ENCODE data around the gene CLTCL1. TPM values are rescaled to one million over a fixed set of nuclear protein-coding genes. Genes with fewer than 3 reads are reported as not detected.

Gene CLTCL1
- total RNA-seq, 1 experiment from 2014 or later, result 11.9 TPM

- no peak for TF ChIP-seq CTCF (IDR thresholded peaks at IDR 0.05)
- no peak for TF ChIP-seq SIN3A (IDR thresholded peaks at IDR 0.05; ENCODE audit: borderline replicate concordance, insufficient read depth, low read depth, low read length)
- TF ChIP-seq POLR2AphosphoS5 (IDR thresholded peaks at IDR 0.05; ENCODE audit: low read depth, low read length), result no peak
- TF ChIP-seq TCF7L2 (IDR thresholded peaks at IDR 0.05; ENCODE audit: low read depth, low read length), result no peak
- no peak for TF ChIP-seq REST (IDR thresholded peaks at IDR 0.05; ENCODE audit: insufficient read depth in 1 of 2, low read depth in 2 of 2, low read length in 1 of 2)
- H3K27me3 ChIP-seq (ENCODE audit: control insufficient read depth, insufficient read depth, low read length), result no peaks in the 10 kb centered on the region
- intact Hi-C loops (cut with micrococcal nuclease; ENCODE audit: unreplicated experiment), result no loop called here
- in situ Hi-C loops (cut with HindIII; ENCODE audit: low pct_unique_long_range_greater_than_20kb, low sequenced_read_pairs), result no loop called here
- peaks cover 45% of the 10 kb centered on the region for H3K4me1 ChIP-seq (ENCODE audit: control insufficient read depth, insufficient read depth, low read length)
- ChIA-PET POLR2A (no interaction called here), CTCF (no interaction called here)
- peak overlapping the region; percentile 87 for H3K27ac ChIP-seq (ENCODE audit: low read length)
- H3K4me3 ChIP-seq (ENCODE audit: low read depth in 2 of 2, low read length in 2 of 2), result no peak overlapping the region
- BruUV-seq (replicated peaks), result no TSS peak
- no peak for DNase-seq (ENCODE audit: low read depth, low spot score)
- no peaks in the 10 kb centered on the region for H3K9me3 ChIP-seq (ENCODE audit: control insufficient read depth, insufficient read depth, low read depth, low read length)
- no peaks in the 10 kb centered on the region; the same call in 1 of the 2 replicates for H3K36me3 ChIP-seq (ENCODE audit: control insufficient read depth, insufficient read depth, low read length)
- ATAC-seq, result no peak
These were observed 115.8 kb downstream of the CLTCL1 start for GRCh38 chr22:19175602-19176174.

DNA sequence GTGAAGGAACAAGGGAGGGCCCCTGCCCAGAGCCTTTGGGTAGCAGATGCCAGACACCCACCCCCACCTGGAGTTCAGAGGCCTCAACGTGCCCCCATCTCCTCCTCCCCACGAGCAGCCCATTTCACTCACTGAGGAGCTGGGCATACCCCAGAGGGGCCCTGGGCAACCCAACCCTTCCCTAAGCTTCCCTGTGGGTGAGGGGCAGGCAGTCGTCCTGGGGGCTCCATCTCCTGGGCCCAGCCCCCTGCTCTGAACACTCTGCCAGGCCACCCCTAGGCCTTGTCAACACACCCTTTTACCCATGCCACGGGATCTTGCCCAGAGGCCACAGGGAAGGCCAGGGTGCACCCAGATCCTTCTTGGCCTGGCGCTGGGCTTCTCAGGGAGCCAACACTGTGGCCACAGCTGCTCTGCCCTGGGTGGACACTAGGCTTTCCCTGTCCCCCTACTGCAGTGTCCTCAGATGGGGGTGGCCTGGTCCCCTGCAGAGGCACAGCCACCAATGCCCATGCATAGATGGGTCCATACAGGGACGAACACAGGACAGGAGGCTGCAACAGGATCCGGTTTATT is 116.4 kb downstream of the CLTCL1 start:
- Histone ChIP-seq H3K4me3 (ENCODE audit: low read depth in 2 of 2, low read length in 2 of 2) (no peak overlapping the region), H3K4me1 (ENCODE audit: control insufficient read depth, insufficient read depth, low read length) (peaks cover 48% of the 10 kb centered on the region), H3K27ac (ENCODE audit: low read length) (peak overlapping the region; percentile 87), H3K9me3 (ENCODE audit: control insufficient read depth, insufficient read depth, low read depth, low read length) (no peaks in the 10 kb centered on the region), H3K27me3 (ENCODE audit: control insufficient read depth, insufficient read depth, low read length) (no peaks in the 10 kb centered on the region), H3K36me3 (ENCODE audit: control insufficient read depth, insufficient read depth, low read length) (no peaks in the 10 kb centered on the region; the same call in 1 of the 2 replicates)
- intact Hi-C loops (cut with micrococcal nuclease; ENCODE audit: unreplicated experiment) (no loop called here), in situ Hi-C loops (cut with HindIII; ENCODE audit: low pct_unique_long_range_greater_than_20kb, low sequenced_read_pairs) (no loop called here)
- ATAC-seq (no peak), DNase-seq (ENCODE audit: low read depth, low spot score) (no peak)
- ChIA-PET POLR2A (no interaction called here), CTCF (no interaction called here)
- no TSS peak for BruUV-seq (replicated peaks)
- TF ChIP-seq SIN3A (IDR thresholded peaks at IDR 0.05; ENCODE audit: borderline replicate concordance, insufficient read depth, low read depth, low read length) (no peak), TCF7L2 (IDR thresholded peaks at IDR 0.05; ENCODE audit: low read depth, low read length) (no peak), CTCF (IDR thresholded peaks at IDR 0.05) (no peak), POLR2AphosphoS5 (IDR thresholded peaks at IDR 0.05; ENCODE audit: low read depth, low read length) (peak; percentile 53; the same call in 1 of the 2 replicates), REST (IDR thresholded peaks at IDR 0.05; ENCODE audit: insufficient read depth in 1 of 2, low read depth in 2 of 2, low read length in 1 of 2) (no peak)
